Stimulated activated CD4-positive, alpha-beta T cell treated with anti-CD3 and anti-CD28 coated beads, Interleukin-12 subunit alpha, Interleukin-12 subunit beta, amount 100 ng/mL, for 24 hours (primary cell): ENCODE data around the gene INSYN1.
"Not testable (repeated sequence)": the region's sequence is repeated elsewhere in the genome, so short reads cannot be mapped to it uniquely, and the experiment has no call there.

ENCODE experiments used
- DNase-seq, 2 experiments: peaks; one replicate each; pipeline ENCODE4 v3.0.0-alpha.2; 2020; ENCODE audit warnings: low read depth in 2 of 2

Gene INSYN1

GRCh38 chr15:73753250-73754130, at the start of gene INSYN1:
Gene INSYN1 (minus strand): TSS chr15:73753351. CDS start chr15:73751130, 2,221 bp downstream.
- no peak for DNase-seq

- DNase-seq, result no peak
These were observed 49.4 kb upstream of the INSYN1 start for GRCh38 chr15:73802431-73803041.

- DNase-seq, result no peak
These were observed 47.7 kb upstream of the INSYN1 start for GRCh38 chr15:73800662-73801345.

- no peak for DNase-seq
These were observed 46.3 kb upstream of the INSYN1 start for GRCh38 chr15:73799466-73799865.

GRCh38 chr15:73797366-73798158, 44.4 kb upstream of the INSYN1 start:
- no peak for DNase-seq

GRCh38 chr15:73796331-73796831, 43.2 kb upstream of the INSYN1 start:
- DNase-seq, result no peak

GRCh38 chr15:73794443-73795133, 41.4 kb upstream of the INSYN1 start:
- no peak for DNase-seq

- DNase-seq, result not testable (repeated sequence)
These were observed 39.9 kb upstream of the INSYN1 start for GRCh38 chr15:73792899-73793541.

- DNase-seq, result no peak
These were observed 39.3 kb upstream of the INSYN1 start for GRCh38 chr15:73792415-73792814.

GRCh38 chr15:73789521-73790240, 36.5 kb upstream of the INSYN1 start:
- DNase-seq, result no peak

- no peak for DNase-seq
These were observed 34.5 kb upstream of the INSYN1 start for GRCh38 chr15:73787621-73788020.

GRCh38 chr15:73786538-73786937, 33.4 kb upstream of the INSYN1 start:
- DNase-seq, result no peak

GRCh38 chr15:73785256-73786014, 32.3 kb upstream of the INSYN1 start:
- not testable (repeated sequence) for DNase-seq

- no peak for DNase-seq
These were observed 31.1 kb upstream of the INSYN1 start for GRCh38 chr15:73784291-73784690.

- DNase-seq, result no peak
These were observed 29.3 kb upstream of the INSYN1 start for GRCh38 chr15:73782344-73782959.

GRCh38 chr15:73781038-73781925, 28.1 kb upstream of the INSYN1 start:
- DNase-seq, result no peak

GRCh38 chr15:73779974-73780373, 26.8 kb upstream of the INSYN1 start:
- DNase-seq, result no peak
